Amniotic stem cell (primary cell): ENCODE results near the gene SART3.
"Not testable (repeated sequence)": the region's sequence is repeated elsewhere in the genome, so short reads cannot be mapped to it uniquely, and the experiment has no call there.

ENCODE experiments used
- DNase-seq: peaks from one replicate; lab custom pipeline; 2025; lab: John Stamatoyannopoulos, UW

The SART3 gene

DNA sequence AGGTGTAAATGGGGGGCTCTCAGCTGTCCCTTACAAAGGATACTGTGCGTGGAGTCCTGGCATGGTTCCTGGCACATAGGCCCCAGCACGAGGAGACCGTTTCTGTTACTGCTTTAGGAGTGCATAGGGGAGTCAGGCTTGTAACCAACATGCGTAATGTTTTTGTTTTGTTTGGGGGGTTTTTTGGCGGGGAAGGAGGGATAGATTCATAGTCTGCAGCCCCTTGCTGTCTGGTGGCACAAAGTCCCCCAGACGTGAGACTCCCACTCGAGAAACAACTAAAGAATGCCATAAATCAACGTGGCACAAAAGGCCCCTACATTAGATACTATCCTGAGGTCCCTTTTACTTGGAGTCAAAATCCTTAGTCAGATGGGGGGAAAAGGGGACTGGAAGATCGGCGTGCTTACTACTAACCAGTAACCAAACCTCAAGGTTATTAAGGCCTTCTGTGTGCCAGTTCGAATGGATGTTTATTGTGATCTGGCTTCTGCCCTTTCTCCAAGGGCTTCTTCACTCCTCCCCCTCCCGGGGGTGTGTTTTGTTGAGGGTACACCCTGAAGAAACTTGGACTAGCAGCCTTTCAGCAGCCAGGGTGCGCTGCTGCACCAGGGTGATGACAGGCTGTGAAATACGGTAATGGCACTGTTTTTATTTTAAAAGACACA, 2.3 kb upstream of the SART3 start:
- peak; percentile 84 for DNase-seq

DNA sequence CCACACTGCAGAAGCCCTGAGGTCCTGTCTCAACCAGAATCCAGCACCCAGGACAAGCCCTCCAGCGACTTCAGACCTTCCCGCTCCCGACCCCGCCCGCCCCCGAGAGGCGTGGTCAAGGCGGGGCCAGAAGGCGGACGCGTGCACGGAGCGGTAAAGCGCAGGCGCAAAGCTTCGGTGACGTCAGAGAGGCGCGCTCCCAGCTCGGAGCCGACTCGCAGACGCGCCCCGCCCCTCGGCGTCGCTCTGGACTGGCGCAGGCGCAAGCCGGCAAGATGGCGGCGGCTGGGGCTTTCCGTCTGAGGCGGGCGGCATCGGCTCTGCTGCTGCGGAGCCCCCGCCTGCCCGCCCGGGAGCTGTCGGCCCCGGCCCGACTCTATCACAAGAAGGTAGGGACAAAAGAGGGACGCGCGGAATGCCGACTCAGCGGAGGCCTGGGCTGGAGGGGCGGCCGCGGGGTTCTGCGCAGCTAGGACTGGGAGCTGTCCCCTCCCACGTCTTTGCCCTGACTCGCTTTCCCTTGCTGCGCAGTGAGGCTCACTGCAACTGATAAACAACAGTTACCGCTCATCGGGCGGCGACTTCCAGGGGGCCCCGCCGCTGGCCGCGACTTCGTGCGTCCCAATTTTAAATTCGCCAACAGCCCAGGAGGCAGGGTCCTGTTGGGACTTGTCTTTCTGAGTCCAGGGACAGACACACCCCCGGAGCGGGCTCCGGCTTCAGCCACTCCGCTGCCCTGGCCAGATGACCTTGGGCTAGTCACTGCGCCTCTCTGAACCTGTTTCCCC, 1.6 kb upstream of the SART3 start, which contains the start of gene ISCU:
ISCU (plus strand) TSS at position 249 of the 788 bp plus-strand sequence; CDS start at position 276, 27 bp downstream.
- peak; percentile 95 for DNase-seq

DNA sequence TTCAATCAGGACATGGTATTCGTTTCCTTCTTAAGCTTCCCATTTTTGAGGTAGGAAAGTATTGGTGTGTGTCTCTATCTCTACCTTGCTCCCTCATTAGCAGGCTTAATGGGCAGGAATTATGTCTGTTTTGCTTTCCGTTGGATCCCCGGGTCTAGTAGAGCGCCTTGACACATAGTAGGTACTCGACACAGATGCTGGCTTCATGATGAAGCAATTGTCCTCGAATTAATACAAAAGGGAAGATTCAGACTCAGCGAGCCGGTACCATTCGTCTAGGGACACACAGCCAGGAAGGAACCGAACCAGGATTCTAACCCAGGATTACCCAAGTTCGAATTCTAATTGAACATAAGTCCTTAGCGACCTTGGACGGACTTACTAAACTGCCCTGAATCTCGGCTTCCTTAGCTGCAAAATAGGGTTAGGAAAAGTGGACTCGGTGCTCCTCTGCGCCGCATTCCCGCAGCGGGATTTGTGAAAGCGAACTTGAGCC, 927 bp upstream of the SART3 start:
- no peak for DNase-seq

DNA sequence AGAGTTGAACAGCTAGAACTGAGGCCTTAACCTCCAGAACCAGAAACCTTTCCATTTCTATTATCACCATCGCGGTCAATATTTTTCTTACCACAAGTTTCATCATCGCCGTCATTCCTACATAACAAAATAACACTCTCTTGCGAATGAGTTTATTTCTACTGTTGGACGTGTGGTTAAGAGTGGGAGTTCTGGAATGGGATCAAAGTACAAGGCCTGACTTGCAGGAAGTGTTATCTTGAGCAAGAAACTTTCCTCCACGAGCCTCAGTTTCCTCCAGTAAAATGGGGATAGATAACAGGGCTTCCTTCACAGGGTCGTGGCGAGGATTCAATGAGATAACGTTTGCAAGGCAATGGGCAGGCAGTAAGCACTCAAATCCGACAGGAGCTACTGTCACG, 652 bp downstream of the SART3 start:
- no peak for DNase-seq

DNA sequence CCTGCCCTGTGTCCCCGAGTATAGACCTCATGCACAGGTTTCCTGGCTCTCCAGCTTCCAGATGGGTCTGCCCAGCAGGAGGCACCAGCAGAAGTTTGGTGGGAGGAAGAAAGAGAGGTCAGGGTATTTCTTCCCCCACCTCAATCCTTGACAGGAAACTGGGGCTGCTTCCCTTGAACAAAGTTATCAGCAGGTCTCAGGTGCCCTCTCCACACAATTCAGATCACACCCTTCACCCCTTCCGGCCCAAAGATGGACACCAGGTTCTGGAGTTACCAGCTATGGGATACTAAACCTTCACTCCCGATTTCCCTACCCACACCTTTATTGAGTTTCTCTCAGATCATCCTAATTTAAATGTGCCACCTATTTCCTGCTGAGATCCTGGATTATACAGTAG, 1.2 kb downstream of the SART3 start:
- DNase-seq: no peak

DNA sequence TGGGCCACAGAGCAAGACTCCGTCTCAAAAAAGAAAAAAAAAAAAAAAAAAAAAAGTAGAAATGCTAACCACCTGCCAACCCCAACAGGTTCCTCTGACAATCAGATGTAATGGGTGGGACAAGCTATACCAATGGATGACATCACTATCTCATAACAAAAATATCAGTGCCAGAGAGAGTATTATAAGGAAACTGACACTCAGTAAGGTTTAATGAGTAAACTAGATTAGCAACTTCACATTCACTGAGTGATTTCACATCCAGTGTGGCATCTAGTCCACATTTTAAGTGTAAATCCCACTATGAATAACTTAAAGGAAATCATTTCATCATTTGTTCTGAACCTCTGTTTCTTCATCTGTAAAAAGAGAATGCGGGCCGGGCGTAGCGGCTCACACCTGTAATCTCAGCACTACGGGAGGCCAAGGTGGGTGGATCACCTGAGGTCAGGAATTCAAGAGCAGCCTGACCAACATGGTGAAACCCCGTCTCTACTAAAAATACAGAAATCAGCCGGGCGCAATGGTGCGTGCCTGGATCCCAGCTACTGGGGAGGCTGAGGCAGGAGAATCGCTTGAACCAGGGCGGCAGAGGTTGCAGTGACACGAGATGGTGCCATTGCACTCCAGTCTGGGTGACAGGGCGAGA, 1.8 kb downstream of the SART3 start:
- DNase-seq: no peak

DNA sequence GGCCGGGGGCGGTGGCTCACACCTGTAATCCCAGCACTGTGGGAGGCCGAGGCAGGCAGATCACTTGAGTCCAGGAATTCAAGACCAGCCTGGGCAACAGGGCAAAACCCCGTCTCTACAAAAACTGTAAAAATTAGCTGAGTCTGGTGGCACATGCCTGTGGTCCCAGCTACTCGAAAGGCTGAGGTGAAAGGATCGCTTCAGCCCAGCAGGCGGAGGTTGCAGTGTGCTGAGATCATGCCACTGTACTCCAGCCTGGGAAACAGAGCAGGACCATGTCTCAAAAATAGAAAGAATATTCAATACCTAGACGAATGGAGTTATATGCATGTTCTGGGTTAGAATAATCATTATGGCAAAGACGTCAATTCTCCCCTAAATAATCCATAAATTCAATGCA, 5.6 kb downstream of the SART3 start:
- DNase-seq: not testable (repeated sequence)

DNA sequence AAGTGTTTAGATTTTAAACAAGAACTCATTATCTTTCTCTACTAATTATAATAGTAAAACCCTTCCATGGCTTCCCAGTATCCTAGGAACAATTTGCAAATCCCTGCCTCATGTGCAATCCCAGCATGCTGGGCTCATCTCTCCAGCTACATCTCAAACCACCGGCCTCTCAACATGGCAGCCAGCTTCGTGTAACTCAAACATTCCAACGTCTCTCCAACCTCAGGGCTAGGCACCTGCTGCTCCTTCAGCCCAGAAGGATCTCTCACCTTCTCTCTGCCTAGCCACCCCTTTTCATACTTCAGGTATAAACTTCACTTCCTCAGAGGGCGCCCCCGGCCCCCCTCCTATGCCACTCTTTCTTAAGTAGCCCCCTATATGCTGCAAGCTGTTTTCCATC, 7.2 kb downstream of the SART3 start:
- no peak for DNase-seq

DNA sequence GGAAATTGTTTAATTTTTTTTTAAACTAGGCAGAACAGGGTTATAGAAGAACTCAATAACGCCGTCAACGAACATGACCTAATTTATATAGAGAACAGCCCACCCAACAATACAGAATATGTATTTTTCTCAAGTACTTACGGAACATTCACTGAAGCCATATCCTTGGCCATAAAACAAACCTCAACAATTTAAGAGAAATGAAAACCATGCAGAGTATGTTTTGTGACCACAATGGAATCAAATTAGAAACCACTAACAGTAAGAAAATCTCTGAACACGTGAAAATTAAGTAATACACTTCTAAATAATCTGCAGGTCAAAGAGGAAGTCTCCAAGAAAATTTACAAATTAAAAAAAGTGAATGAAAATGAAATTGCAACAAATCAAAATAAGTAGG, 9.4 kb downstream of the SART3 start:
- no peak for DNase-seq

DNA sequence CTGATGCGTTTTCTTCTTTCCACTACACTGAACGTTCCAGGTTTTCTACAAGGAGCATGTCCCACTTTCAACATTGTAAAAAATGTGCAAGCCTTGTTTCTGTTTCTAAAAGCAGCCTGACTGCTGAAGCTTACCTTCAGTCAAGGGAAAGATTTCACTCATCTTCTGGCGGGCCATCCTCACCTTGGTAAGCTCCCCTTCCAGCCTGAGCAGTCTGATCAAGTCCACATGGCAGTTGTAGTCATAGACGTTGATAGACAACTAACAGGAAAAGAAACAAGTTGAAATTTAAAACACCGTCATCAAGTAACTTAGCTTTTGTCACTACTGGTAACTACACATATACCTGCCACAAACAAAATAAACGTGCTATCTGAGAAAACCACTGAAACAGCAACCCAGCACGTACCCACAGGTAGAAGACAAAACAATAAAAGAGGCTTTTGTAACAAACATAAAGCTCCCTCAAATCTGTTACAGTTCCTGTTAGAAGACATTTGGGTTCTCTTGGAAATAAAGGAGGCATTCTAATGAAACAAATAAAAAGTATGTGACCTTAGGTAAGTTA, 11.9 kb downstream of the SART3 start:
- DNase-seq: no peak

DNA sequence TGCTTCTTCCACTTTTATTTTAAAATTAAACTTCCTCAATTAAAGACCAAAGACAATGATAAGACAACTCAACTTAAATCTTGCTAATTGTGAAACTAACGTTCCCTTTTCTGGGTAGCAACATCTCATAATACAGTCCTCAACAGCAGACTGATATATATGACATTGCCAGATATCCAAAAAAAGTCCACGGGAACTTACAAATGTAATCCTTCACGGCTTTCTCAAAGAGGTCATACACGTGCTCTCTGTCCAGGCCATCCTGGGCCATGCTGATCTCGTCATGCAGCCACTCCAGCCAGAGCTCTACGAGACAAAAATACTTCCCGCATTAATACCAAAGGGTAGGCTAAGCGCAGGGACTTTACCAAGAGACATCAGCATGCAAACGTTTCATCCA, 13.3 kb downstream of the SART3 start:
- DNase-seq: no peak

DNA sequence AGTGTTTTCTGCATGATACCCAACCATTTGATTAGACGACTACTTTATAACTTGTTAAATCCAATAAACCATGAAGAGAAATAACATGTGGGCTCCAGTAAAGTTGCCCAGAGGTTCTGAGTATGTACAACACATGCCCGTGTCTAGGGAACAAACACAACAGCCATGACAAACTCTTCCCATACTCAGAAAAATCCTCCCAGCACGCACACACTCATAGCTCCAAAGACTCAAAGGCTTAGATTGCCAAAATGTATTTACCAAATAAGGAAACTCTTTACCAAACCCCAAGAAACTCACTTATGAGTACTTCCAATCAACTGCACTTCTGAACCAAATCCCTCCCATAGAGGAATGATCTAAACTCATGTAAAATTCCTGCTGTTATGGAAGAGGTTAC, 17.3 kb downstream of the SART3 start:
- DNase-seq: no peak

DNA sequence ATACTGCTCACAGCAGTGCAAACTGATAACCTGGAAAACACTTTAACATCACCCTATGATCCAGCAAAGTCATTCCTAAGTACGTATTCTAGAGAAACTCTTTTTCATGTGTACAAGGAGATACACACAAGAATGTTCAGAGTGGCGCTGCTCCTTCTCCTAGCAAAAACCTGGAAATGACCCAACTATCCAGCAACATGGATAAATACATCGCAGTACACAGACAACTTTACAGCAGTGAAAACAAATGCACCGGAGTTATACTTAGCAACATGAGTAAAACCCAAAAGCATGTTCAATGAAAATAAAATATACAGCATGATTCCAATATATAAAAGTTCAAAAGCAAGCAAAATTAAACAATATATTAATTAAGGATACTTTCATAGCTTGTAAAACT, 18.7 kb downstream of the SART3 start:
- no peak for DNase-seq

DNA sequence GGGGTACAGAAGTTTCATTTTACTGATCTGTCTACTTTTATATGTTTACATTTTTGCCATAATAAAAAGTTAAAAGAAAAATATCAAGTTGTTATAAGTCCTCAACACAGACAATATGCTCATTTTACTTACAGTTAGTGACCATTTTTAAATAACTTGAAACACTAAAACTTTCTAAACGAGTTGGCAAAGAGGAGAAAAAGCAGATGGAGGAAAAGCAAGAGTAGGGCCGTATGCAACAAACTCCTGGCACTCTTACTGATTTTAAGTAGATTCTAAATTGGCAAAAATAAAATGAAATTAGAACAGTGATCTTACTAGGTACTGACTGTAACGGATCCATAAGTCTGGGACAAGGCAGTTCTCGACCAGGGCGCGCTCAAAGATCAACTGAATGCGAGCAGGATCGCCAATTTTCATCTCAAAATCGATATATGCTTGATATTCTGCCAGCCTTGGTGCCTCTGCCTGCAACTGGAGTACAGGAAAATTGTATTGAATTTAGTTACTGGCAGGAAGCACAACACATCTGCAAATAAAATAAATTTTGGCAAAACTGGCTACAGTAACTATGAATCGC, 22.3 kb downstream of the SART3 start:
- DNase-seq: no peak

DNA sequence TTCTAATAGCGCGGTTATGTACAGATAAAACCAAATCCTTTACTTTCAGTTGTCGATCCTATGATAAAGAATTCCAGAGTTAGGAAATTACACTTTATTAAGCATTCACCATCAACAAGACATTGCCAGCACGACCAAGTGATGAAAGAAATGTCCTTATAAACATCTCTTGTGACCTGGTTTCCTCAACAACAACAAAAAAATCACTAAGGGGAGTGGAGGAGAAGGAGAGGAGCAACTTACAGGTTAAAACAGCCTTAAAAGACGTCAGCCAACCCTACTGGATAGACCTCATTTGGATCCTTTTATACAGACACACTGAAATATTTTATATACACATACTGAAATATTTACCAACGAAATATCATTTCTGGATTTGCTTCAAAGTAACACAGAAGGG, 22.8 kb downstream of the SART3 start:
- DNase-seq: no peak

DNA sequence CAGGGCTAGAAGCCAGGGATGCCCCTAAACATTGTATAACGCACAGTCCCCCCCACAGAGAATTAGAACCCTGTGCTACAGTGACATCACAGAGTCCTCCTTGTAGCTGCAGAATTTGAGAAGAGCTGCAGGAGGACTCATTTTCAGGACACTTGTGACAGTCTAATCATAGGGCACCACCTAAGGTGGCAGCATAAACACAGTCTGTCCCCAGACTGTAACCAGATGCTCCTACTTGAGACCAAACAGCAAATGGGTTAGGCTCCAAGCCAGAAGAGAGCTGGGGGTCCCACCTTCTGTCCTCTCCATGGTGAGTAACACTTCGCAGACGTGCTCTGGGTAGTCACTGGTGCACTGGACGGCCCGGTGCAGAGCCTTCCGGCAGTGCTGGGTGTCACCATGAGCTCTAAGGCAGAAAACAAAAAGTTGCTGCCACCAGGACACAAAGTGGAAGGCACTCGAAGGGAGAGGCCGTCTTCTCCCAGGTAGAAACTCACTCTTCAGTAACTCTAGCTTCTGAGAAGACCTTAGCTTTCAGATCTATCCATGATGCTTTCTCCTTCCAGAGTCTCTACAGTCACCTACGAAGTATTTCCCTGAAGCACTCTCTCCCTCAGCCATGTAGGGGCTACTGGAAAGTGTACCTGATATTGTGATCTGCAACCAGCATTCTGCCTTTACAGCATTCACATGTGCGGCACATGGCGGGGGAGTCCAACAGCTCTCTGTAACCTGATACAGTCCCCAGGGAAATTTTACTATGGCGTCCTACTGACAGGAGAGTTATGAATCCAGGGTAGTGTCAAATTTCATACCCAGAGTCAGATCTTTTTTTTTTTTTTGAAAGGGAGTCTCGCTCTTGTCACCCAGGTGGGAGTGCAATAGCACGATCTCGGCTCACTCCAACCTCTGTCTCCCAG, 28.8 kb downstream of the SART3 start:
- no peak for DNase-seq

DNA sequence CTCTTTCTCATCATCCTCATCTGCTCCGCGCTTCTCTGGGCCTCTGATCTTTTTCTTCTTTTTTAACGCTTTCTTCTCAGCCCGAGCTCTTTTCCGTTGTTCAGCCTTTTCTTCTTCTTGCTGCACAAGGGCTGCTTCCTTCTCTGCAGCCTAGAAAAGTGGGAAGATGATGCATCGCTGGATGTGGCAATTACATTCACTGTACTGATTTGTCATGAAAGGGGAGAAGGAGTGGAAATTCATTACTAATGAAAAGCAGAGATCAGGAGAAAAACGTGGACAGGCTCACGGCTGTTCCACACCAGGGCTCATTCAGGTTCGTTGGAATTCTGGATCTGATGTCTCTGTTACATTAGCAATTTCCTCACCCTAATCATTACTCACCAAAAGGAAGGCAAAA, 30.8 kb downstream of the SART3 start:
- DNase-seq: no peak

DNA sequence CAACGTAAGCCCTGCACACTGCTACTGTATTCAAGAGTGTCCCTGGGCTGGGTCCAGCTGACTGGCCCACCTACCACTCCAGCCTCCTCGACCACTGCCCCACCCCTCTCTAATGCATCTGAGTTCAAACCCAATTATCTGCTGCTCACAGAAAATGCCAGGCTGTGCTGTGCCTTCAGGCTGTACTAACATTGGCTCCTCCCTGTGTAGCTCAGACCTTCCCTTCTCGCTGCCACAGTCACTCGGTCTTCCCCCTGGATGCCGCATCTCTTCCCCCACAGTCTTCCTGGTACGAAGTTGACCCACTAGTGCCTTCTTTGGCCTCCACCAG, 33.8 kb downstream of the SART3 start:
- no peak for DNase-seq

DNA sequence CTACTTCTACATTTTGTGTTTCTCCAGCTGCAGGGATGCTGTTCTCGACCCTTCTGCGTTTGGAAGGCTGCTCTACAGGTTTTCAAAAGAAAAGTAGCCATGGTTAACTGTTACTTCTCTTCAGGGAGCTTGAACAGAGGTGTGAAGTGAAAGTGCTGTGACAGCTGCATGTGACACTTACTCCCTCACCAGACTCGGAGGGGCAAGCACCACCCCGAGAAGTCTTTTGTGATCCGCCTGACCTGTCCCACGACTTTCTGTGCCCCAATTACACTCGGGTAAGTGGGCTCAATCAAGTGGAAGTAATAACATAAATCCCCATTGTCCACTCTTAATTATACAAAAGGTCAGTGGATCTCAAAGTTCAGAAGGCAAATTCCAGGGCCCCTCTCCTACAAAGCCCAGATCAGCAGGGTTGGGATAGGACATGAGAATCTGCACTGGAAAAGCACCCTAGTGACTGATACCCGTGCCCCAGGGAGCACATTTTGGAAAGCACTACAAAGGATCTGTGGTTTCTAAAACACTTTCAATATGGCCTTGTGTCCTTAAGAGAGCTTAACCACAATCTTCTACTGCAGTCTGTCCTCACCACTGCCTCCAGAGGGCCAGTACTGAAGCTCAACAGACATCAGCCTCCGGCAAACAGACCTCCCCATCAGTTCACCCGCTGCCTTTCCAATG, 34.3 kb downstream of the SART3 start:
- no peak for DNase-seq

DNA sequence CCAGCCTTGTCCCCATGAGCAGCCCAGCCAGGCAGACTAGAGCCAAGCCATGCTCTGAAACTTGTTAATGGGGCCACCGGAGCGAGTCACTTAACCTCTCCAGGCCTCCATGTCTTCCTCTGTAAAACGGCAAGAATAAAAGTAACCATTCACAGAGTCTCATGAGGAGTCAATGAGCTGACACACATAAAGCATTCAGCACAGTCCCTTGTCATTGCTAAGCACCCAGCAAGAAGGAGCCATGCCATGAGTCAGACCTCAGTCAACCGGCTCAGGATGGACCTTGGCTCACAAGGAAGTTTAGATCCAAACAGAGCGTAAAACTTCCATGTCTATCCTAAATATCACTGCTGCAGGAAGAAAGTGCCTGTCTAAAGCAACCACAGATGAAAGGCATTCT, 35.3 kb downstream of the SART3 start:
- no peak for DNase-seq

DNA sequence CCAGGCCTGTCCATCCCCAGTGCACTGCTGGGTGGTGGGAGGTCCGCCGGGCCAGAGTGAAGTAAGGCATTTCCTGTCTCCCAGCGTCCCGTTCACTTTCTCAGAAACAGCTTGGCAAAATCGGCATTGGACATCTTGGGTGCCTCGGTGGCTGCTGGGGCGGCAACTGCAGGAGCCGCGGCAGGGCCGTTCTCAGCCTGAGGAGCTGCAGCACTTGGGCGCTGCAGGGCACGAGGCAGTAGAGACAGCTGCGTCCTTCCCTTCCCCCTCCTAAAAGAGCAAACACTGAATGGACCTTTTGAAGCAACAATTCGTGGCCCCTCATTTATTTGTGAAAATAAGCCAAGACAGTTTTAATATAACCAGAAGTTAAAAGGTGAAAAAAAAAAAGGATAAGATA, 37.6 kb downstream of the SART3 start:
- DNase-seq: no peak
